ENCODE results near the gene WFDC8. TPM values are rescaled to one million over a fixed set of nuclear protein-coding genes. Genes with fewer than 3 reads are reported as not detected.

WFDC8 gene
- total RNA-seq, 4 donors from 2014 or later, result 0.78 to 1.3 TPM; not detected in 2

DNA sequence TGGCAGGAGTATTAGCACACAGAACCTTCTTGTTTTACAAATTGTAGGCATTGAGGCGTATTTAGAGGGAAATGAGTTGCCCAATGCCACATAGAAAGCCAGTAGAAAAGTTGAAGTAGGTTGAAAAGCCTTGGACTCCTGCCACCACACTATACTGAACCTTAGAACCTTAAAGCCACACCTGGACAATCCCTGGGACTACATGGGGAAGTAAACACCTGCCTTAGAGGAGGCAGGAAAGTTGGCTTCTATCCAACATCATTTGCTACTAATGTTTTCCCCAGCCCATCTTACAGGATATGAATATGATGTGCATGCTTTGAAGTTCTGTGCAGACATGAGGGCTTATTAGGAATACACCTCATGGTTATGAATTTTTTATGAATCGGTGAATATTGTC, 26.6 kb downstream of the WFDC8 start:
- Histone ChIP-seq H3K4me3 (replicated peaks in 1 of 3) (no peak overlapping the region), H3K36me3 (no peaks in the 10 kb centered on the region), H3K4me1 (no peaks in the 10 kb centered on the region), H3K27ac (no peak overlapping the region), H3K27me3 (no peaks in the 10 kb centered on the region), H3K9me3 (no peaks in the 10 kb centered on the region)
- TF ChIP-seq, protein P1, sequence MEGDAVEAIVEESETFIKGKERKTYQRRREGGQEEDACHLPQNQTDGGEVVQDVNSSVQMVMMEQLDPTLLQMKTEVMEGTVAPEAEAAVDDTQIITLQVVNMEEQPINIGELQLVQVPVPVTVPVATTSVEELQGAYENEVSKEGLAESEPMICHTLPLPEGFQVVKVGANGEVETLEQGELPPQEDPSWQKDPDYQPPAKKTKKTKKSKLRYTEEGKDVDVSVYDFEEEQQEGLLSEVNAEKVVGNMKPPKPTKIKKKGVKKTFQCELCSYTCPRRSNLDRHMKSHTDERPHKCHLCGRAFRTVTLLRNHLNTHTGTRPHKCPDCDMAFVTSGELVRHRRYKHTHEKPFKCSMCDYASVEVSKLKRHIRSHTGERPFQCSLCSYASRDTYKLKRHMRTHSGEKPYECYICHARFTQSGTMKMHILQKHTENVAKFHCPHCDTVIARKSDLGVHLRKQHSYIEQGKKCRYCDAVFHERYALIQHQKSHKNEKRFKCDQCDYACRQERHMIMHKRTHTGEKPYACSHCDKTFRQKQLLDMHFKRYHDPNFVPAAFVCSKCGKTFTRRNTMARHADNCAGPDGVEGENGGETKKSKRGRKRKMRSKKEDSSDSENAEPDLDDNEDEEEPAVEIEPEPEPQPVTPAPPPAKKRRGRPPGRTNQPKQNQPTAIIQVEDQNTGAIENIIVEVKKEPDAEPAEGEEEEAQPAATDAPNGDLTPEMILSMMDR (IDR thresholded peaks at IDR 0.05), result no peak
- TF ChIP-seq POLR2A (IDR thresholded peaks at IDR 0.05), result no peak
- intact Hi-C loops (cut with DNase I), result no loop called here
- WGBS, 2 donors, result 84 to 88% methylated on average over 2 of the region's 2 CpGs
- no peak for DNase-seq

DNA sequence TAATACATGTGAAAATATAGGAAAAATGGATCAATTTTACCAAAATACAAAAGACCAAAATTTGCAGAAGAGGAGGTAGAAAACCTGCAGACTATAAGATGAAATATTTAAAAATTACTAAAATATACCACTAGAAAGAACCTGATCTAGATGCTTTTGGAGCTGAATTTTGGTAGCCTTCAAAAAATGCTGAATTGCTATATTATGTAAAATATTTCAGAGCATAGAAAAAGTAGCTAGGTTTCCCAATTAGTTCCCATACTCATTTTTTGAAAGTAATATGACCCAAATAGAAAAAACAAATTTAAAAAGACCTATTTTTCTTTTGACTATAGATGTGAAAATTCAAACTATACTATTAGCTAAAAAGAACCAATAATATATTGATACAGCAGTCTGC, 28.3 kb downstream of the WFDC8 start:
- H3K27ac ChIP-seq, result no peak overlapping the region

DNA sequence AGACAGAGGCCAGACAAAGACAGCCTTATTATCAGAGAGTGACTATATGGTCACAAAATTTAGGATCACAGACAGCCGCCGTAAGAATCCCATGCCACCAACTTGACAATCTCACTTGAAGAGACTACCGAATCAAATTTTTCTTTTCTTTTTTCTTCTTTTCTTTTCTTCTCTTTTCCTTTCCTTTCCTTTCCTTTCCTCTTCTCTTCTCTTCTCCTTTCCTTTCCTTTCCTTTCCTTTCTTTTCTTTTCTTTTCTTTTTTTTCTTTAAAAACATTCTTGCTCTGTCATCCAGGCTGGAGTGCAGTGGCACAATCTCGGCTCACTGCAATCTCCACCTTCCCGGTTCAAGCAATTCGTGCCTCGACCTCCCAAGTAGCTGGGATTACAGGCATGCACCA, 30.7 kb downstream of the WFDC8 start:
- TF ChIP-seq POLR2A (IDR thresholded peaks at IDR 0.05), result no peak
- TF ChIP-seq, protein P1 (IDR thresholded peaks at IDR 0.05), result no peak
- DNase-seq, result no peak
- Histone ChIP-seq H3K9me3 (no peaks in the 10 kb centered on the region), H3K27me3 (no peaks in the 10 kb centered on the region), H3K36me3 (no peaks in the 10 kb centered on the region), H3K27ac (no peak overlapping the region), H3K4me1 (no peaks in the 10 kb centered on the region), H3K4me3 (replicated peaks in 1 of 3) (no peak overlapping the region)
- 91 to 93% methylated on average over 7 of the region's 7 CpGs for WGBS, 2 donors
- intact Hi-C loops (cut with DNase I), result loop anchor here (2.0 kb wide), 1 partner anchor 222 kb away; no protein-coding TSS in a partner anchor

More for the DNA sequence above, 28.3 kb downstream of the WFDC8 start:
- DNase-seq, result no peak
- TF ChIP-seq POLR2A (IDR thresholded peaks at IDR 0.05), result no peak
- TF ChIP-seq, protein P1 (IDR thresholded peaks at IDR 0.05), result no peak
- Histone ChIP-seq H3K27me3 (no peaks in the 10 kb centered on the region), H3K9me3 (no peaks in the 10 kb centered on the region), H3K4me3 (replicated peaks in 1 of 3) (no peak overlapping the region), H3K4me1 (no peaks in the 10 kb centered on the region), H3K36me3 (no peaks in the 10 kb centered on the region)
- intact Hi-C loops (cut with DNase I), result no loop called here

DNA sequence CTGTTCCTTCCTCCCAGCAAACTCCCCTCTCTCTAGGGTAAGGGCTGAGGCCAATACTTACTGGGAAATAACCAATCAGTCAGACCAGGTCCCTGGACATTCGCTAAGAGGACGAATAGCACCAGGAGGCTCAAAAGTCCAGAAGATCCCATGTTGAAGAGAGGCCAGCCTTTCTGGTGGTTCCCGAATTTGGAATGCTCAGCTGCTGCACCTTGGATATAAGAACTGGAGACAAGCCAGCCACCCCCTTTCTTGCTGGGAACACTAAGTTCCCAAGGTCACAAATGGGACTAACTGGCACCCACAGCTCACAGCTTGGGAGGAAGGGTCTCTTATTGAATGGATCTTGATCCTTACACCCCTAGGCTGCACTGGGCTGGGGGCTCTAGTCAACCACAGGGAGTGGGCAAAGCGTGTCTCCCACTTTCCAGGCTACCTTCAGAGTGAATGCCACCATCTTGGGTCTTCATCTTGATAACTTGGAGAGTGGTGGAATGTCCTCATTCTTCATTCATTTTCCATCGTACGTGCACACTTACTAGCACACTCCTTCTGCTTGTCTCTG, 31.8 kb downstream of the WFDC8 start, which contains the start of gene EPPIN:
Gene EPPIN, minus strand, starts transcription at position 196 of the 565 bp plus-strand sequence. Its CDS starts 44 bp downstream, at position 152.
- Histone ChIP-seq H3K4me3 (replicated peaks in 1 of 3) (no peak within 1 kb of the TSS), H3K27me3 (no peaks in the 10 kb centered on the region), H3K36me3 (no peaks in the 10 kb centered on the region), H3K27ac (no peak within 1 kb of the TSS), H3K9me3 (no peaks in the 10 kb centered on the region), H3K4me1 (no peaks in the 10 kb centered on the region)
- intact Hi-C loops (cut with DNase I), result no loop called here
- no peak for DNase-seq
- TF ChIP-seq, protein P1 (IDR thresholded peaks at IDR 0.05), result no peak
- TF ChIP-seq POLR2A (IDR thresholded peaks at IDR 0.05), result no peak
- 82 to 91% methylated on average over 6 of the region's 6 CpGs for WGBS, 2 donors

DNA sequence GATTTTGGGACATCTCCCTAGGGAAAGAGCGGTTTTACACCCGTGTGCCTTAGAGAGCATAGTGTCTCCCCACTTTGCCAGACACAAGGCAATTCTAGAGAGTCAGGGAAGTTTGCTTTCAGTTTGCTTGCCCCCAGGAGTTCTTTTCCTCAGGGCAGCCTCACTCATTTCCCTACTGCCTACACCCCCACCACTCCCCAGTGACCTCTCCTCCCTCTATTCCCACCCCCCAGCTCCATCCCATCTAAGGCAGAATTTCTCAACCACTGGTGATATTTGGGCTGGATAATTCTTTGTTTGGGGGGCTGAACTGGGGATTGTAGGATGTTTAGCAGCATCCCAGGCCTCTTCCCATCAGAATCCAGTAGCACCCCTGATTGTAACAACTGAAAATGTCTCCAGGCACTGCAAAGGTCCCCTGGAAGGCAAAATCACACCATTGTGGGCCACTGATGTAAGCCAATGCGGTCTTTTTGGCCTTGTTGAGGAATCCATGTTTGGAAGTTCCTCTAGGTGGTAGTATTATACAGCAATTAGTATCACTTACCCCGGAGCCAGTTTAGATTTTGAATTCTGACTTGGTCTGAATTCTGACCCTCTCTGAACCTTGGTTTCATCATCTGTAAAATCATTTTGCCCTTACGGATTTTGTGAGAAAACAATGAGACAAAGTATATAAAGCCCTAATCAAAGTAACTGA, 33.2 kb downstream of the WFDC8 start:
- TF ChIP-seq POLR2A (IDR thresholded peaks at IDR 0.05), result no peak
- TF ChIP-seq, protein P1 (IDR thresholded peaks at IDR 0.05), result peak in 5 of 6 experiments; percentile 21 to 81 (median 69)
- intact Hi-C loops (cut with DNase I), result no loop called here
- no peak overlapping the region for H3K27ac ChIP-seq

More for the DNA sequence above, 33.2 kb downstream of the WFDC8 start:
- peak; percentile 3 to 6 for DNase-seq
- Histone ChIP-seq H3K27me3 (no peaks in the 10 kb centered on the region), H3K36me3 (no peaks in the 10 kb centered on the region), H3K4me3 (replicated peaks in 1 of 3) (no peak overlapping the region), H3K9me3 (no peaks in the 10 kb centered on the region), H3K4me1 (no peaks in the 10 kb centered on the region)
- 13 to 22% methylated on average over 5 of the region's 5 CpGs for WGBS, 2 donors

Measured in thyroid gland (tissue), 4 donors.